ENCODE data around the gene MICAL1. TPM values are rescaled to one million over a fixed set of nuclear protein-coding genes. Genes with fewer than 3 reads are reported as not detected.

MICAL1 gene
- total RNA-seq, 1 donor: 44.4 TPM

DNA sequence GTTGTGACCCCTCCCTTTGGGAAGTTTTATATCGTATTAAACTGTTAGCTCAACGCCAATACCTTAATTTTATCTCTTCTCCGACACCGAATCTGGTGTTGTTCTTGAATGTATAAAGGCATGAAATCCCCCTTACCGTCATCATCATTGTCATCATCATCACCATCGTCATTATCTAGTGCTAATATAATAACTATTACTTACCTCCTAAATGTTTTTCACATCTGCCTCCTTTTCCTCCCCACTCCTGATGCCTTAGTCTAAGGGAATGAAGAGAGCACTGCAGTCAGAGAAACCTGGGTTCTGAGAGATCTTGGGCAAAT lies 28.1 kb upstream of the MICAL1 start:
- Histone ChIP-seq H3K9me3 (ENCODE audit: low read depth, low read length) (no peaks in the 10 kb centered on the region), H3K27me3 (ENCODE audit: insufficient read depth, low read length) (no peaks in the 10 kb centered on the region), H3K4me3 (ENCODE audit: low read length) (peak overlapping the region; percentile 25), H3K4me1 (ENCODE audit: insufficient read depth, low read length) (peaks cover 43% of the 10 kb centered on the region)

DNA sequence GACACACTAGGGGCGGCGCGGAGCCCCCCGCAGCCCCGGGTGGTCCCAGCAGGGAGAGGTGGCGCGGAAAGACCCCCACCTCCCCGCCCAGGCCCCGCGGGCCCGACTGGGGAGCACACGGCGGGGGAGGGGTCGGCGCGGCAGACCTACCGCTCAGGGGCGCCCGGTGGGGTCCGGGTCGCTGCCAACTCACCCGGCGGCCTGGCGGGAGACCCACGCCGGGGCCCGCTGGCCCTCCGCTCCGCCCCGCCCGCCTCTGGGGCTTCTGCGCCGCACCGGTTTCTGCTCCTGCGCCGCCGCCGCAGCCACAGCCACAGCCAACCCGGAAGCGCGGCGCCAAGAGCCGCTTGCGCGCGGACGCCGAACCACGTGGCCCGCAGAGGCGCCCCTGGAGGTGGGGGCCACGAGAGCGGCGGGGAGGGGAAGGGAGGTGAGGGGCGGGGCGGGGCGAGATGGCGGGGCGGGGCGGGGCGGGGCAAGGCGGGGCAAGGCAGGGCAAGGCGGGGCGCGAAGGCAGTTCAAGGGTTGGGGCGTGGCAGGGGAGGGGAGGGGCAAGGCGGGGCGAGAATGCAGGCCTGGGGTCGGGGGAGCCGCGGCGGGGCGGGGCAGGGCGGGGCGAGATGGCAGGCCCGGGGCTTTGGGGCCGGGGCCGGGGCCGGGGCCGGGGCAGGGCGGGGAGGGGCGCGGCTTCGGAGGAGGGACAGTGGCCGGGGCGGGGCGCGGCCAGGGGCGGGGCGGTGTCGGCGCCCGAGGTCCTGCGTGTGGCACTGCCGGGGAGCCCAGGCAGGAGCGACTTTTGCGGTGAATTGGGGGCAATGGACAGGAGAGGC lies 27.5 kb upstream of the MICAL1 start, which contains the start of gene ZBTB24:
TSS of gene ZBTB24 (minus strand) at position 315 of the 830 bp plus-strand sequence. CDS start 1,193 bp downstream, outside the sequence.
- Histone ChIP-seq H3K4me3 (ENCODE audit: low read length) (peak within 1 kb of the TSS; percentile 88), H3K27me3 (ENCODE audit: insufficient read depth, low read length) (no peaks in the 10 kb centered on the region), H3K4me1 (ENCODE audit: insufficient read depth, low read length) (peaks cover 49% of the 10 kb centered on the region), H3K9me3 (ENCODE audit: low read depth, low read length) (no peaks in the 10 kb centered on the region)

DNA sequence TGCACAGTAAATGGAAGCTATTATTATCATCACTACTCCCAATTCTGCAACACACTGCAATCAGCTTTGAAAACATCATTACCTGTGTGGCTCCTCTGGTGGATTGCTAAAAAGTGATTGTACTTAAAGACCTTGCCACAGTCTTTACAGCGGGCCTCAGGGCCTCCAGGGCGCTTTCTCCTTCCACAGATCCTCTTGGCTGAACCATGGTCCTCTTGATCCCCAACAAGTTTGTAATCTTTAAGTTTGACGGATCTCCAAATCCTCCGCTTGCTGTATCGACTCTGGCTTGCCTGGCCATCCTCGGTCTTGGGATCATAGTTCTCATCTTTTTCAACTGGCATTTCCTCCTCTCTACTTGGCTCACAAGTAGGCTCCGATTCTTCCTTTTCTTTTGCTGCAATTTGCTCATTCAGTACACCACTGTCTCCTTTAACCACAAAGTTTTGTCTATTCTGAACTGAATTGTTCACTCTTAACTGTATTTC lies 25.5 kb upstream of the MICAL1 start:
- Histone ChIP-seq H3K27me3 (ENCODE audit: insufficient read depth, low read length) (no peaks in the 10 kb centered on the region), H3K4me1 (ENCODE audit: insufficient read depth, low read length) (peaks cover 67% of the 10 kb centered on the region), H3K9me3 (ENCODE audit: low read depth, low read length) (no peaks in the 10 kb centered on the region), H3K4me3 (ENCODE audit: low read length) (no peak overlapping the region)

DNA sequence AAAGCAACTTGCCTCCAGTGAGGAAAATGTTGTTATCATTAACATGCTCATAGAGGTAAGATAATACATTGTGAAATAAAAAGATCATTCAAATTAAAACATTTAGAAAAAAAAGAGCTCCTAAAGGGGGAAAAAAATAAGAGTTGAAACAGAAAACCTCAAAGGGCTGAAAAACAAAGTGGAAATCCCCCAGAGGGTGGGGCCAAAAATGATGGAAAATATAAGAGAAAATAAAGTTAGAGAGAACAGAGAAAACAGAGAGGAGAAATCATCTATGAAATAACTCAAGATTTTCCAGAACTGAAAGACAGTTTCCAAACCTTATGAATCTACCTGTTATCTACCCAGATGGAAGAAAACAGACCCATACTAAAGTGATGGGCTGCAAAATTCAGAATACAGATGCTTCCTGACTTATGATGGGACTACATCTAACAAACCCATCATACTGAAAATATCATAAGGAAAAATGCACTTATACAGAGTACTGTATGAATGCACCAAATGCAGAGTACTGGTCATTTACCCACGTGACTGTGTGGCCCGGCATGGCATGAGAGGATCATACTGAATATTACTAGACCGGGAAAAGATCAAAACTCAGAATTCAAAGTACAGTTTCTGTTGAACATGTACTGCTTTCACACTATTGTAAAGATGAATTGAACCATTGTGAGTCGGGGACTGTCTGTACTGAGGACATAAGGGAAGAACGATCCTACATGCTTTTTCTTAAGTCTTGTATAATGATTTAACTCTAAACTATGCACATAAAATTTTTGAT lies 23.5 kb upstream of the MICAL1 start:
- Histone ChIP-seq H3K4me1 (ENCODE audit: insufficient read depth, low read length) (peaks cover 70% of the 10 kb centered on the region), H3K9me3 (ENCODE audit: low read depth, low read length) (no peaks in the 10 kb centered on the region), H3K4me3 (ENCODE audit: low read length) (no peak overlapping the region), H3K27me3 (ENCODE audit: insufficient read depth, low read length) (no peaks in the 10 kb centered on the region)

DNA sequence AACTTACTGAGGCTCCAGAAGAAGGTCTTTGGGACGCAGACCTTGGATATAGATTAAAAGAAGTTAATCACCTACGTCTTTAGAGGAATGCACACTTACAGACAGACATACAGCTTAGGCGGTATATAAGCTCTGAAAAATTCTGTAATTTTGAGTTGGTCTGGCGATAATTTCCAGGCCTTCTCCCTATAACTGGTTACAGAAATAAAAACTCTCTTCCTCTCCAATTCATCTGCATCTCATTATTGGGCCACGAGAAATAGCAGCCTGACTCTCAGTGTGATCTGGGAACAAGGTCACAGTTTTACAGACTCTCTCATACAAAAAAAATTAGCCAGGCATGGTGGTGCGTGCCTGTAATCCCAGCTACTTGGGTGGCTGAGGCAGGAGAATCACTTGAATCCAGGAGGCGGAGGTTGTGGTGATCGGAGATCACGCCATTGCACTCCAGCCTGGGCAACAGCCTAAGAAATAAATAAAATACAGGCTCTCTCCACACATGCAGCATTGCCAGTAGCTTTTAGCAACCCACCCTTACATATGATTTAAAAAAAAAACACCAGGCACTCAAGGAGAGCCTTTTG lies 22.7 kb upstream of the MICAL1 start:
- no peak overlapping the region for H3K4me3 ChIP-seq (ENCODE audit: low read length)
- H3K9me3 ChIP-seq (ENCODE audit: low read depth, low read length): no peaks in the 10 kb centered on the region
- H3K4me1 ChIP-seq (ENCODE audit: insufficient read depth, low read length): peaks cover 65% of the 10 kb centered on the region
- H3K27me3 ChIP-seq (ENCODE audit: insufficient read depth, low read length): no peaks in the 10 kb centered on the region

DNA sequence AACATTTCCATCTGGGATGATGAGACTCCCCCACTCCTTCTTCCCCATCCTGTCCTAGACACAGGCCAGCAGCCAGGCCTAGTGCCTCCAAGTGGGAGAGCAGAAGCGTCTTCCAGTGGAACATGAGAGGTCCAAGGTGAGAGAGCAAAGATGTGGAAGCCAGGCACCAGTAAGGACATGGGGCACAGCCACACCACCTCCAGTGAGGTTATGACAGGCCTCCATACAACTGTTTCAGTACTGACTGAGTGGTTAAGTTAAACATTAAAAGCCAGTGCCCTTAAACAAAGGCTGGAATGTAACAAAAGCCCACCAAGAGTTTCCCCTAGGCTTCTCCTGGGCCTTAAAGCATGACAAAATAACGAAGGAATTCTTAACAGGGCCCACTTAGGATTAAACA lies 22.2 kb upstream of the MICAL1 start:
- Histone ChIP-seq H3K9me3 (ENCODE audit: low read depth, low read length) (no peaks in the 10 kb centered on the region), H3K27me3 (ENCODE audit: insufficient read depth, low read length) (no peaks in the 10 kb centered on the region), H3K4me1 (ENCODE audit: insufficient read depth, low read length) (peaks cover 70% of the 10 kb centered on the region), H3K4me3 (ENCODE audit: low read length) (no peak overlapping the region)

DNA sequence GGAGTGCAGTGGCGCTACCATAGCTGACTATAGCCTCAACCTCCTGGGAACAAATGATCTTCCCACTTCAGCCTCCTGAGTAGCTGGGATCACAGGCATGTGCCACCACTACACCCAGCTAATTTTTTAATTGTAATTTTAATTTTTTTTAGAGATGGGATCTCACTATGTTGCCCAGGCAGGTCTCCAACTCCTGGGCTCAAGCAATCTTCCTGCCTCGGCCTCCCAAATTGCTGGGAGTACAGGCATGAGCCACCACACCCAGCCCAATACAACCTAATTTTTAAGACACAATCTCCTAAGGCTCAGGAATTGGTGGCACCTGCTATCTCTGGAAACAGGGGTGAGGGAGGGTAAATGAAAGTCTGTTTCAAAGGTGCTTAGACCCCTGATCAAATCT lies 21.6 kb upstream of the MICAL1 start:
- Histone ChIP-seq H3K27me3 (ENCODE audit: insufficient read depth, low read length) (no peaks in the 10 kb centered on the region), H3K4me1 (ENCODE audit: insufficient read depth, low read length) (peaks cover 71% of the 10 kb centered on the region), H3K9me3 (ENCODE audit: low read depth, low read length) (no peaks in the 10 kb centered on the region), H3K4me3 (ENCODE audit: low read length) (no peak overlapping the region)

DNA sequence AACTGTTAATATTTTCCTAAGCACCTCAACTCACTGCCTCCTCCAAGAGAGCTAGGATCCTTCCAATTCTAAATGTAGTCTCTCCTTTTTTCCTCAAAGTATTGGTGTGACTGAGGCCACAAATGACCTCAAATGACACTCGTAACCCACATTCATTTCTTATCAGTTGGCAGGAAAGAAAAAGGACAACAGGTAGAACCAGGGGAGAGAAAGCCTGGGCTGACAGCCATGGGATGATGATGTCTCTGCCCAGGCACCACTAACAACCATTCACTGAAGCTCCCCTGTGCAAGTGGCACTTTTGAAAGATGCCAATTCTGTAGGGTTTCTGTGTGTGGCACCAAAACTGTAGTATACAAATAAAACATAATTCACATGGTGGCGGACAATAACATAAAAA lies 20.1 kb upstream of the MICAL1 start:
- H3K9me3 ChIP-seq (ENCODE audit: low read depth, low read length): no peaks in the 10 kb centered on the region
- H3K27me3 ChIP-seq (ENCODE audit: insufficient read depth, low read length): no peaks in the 10 kb centered on the region
- H3K4me1 ChIP-seq (ENCODE audit: insufficient read depth, low read length): peaks cover 61% of the 10 kb centered on the region
- H3K4me3 ChIP-seq (ENCODE audit: low read length): no peak overlapping the region

DNA sequence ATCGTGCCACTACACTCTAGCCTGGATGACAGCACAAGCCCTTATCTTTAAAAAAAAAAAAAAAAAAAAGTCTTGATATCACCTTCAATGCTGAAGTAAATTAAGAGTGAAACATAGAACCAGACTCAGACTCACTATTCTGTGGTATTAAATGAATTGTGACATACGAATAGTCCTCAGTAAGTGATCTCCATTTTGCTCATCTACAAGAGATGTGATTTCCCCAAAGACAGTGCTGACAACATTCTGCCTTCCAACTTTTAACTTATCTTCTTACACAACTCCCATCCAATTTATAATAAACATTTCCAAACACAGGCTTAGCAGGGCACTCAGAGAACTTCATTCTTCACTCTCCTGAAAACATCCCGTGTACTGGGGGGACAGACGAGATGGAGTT lies 19.4 kb upstream of the MICAL1 start:
- no peaks in the 10 kb centered on the region for H3K9me3 ChIP-seq (ENCODE audit: low read depth, low read length)
- no peak overlapping the region for H3K4me3 ChIP-seq (ENCODE audit: low read length)
- H3K27me3 ChIP-seq (ENCODE audit: insufficient read depth, low read length): no peaks in the 10 kb centered on the region
- peaks cover 55% of the 10 kb centered on the region for H3K4me1 ChIP-seq (ENCODE audit: insufficient read depth, low read length)

DNA sequence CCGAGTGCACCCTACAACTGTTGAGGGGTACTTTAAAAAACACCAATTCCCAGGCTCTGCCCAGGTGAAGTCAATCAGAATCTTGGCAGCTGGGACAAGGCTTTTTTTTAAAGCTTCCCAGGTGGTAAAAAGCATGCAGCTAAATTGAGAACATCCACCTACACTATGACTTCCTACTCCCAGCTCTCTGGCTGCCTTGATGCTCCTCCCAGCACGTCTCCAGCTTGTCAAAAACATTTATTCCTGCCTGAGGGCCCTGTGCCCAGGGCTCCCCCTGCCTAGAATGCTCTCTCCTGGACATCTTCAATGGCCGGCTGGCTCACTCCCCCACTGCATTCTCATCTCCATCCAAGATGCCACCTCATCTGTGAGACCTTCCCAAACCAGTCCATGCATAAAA lies 17.5 kb upstream of the MICAL1 start:
- Histone ChIP-seq H3K4me1 (ENCODE audit: insufficient read depth, low read length) (peaks cover 37% of the 10 kb centered on the region), H3K9me3 (ENCODE audit: low read depth, low read length) (no peaks in the 10 kb centered on the region), H3K4me3 (ENCODE audit: low read length) (no peak overlapping the region), H3K27me3 (ENCODE audit: insufficient read depth, low read length) (no peaks in the 10 kb centered on the region)

DNA sequence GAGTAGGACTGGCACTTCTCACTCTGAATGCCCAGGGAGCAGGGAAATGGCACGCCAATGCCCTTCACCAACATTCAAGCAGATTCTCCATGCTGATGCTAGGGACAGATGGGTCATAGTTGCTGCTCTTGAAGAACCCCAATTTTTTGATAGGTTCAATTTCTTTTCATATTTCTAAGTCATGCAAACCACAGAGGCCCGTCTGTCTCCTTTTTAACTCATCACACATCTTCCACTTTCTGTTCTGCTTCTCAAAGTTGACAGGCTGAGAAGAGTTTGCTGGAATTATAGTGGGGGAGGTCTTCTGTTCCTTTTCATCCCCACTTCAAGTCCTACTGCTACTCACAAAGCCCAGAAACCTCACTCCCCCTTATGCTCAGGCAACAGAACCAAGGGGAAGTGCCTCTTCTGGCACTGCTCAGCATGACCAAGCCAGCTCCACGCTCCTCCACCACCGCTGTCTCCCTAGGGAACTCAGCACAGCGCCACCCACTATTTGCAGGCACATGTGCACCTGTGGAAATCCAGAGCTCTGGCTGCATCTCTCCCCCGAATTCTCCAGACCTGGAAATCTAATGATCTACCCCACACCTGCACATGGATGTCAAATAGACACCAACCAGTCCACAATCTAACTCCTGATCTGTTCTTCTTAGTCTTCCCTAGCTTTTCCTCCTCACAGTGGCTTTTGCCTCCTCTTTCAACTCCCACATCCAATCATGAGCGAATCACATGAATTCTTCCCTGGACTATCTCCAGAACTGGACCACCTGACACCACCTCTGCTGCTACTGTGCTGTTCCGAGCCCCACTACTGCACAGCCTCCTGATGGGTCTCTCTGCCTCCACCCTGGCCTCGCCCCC lies 16.8 kb upstream of the MICAL1 start:
- no peak overlapping the region for H3K4me3 ChIP-seq (ENCODE audit: low read length)
- H3K9me3 ChIP-seq (ENCODE audit: low read depth, low read length): no peaks in the 10 kb centered on the region
- H3K27me3 ChIP-seq (ENCODE audit: insufficient read depth, low read length): no peaks in the 10 kb centered on the region
- peaks cover 29% of the 10 kb centered on the region for H3K4me1 ChIP-seq (ENCODE audit: insufficient read depth, low read length)

DNA sequence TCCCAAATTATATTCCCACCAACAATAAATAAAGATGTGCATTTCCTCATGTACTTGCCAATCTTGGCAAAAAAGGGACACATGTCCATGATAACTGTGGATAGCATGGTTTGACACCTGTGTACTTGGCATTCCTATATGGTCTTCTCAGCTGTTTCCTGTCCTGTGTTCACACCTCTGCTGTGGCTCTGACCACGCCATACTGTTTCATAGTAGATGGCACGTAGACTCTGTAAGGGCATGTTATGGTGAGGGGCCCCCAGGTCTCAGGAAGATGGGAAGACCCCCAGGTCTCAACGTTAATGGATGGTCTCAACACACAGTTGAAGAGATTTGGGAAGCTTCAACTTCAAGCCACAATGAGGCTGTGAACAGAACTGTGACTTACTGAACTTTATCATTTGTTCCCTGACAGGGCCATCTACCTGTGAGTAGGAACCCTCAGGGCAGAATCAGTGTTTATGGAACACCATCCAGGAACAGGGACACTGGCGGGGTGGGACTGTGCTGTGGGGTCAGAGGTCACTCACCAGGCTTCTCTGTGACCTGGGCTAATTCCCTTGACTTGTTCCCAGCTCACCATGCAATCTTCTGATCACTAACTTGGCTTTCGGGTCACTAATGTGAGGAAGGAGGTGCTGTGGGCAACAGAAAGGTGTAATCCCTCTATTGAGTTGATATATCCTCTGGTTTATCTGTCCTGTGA lies 15.7 kb upstream of the MICAL1 start:
- Histone ChIP-seq H3K4me1 (ENCODE audit: insufficient read depth, low read length) (peaks cover 20% of the 10 kb centered on the region), H3K4me3 (ENCODE audit: low read length) (no peak overlapping the region), H3K9me3 (ENCODE audit: low read depth, low read length) (no peaks in the 10 kb centered on the region), H3K27me3 (ENCODE audit: insufficient read depth, low read length) (no peaks in the 10 kb centered on the region)

DNA sequence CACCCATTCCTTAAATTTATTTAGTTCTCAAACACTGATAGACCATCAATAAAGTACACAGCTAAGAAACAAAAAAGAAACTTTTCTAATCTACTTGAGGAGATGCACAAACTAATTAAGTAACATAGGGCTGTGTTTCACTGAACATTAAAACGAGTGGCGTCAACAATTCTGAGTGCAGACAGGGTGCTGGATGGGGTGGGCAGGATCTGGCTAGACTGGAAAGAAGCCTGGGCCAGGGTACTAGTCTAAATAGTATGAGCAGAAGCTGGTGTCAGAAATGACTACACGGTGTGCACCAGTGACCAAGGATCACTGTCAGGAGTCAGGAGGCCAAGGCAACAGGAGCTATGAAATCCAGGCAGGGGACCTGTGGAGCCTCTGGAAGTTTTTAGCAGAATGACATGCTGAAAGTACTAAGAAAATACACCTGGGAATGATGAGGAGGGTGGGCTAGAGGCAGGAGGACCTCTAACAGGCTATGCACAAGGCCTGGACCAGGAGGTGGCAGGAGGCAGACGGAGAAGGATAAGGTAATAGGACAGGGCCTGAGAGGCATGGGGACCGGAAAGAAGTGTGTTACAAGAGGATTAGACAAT lies 14.1 kb upstream of the MICAL1 start:
- Histone ChIP-seq H3K4me1 (ENCODE audit: insufficient read depth, low read length) (peaks cover 17% of the 10 kb centered on the region), H3K4me3 (ENCODE audit: low read length) (no peak overlapping the region), H3K27me3 (ENCODE audit: insufficient read depth, low read length) (no peaks in the 10 kb centered on the region), H3K9me3 (ENCODE audit: low read depth, low read length) (no peaks in the 10 kb centered on the region)

DNA sequence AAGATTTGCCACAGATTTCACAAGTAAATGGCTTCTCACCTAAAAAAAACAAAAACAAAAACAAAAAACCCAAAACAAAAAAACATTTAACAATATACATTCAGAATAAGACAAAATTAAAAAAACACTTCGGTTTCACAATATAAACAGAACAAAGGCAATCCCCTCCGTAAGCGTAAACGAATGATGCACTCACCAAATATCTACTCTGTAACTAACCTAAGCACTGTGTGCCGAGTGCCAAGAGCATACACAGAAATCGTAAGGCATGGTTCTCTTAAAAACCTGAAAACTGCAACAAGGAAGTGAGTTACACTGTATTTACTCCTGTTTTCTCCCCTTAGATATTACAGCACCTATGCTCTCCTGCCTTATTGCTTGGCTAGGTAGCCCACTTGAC lies 12.1 kb upstream of the MICAL1 start:
- Histone ChIP-seq H3K9me3 (ENCODE audit: low read depth, low read length) (no peaks in the 10 kb centered on the region), H3K4me1 (ENCODE audit: insufficient read depth, low read length) (peaks cover 11% of the 10 kb centered on the region), H3K4me3 (ENCODE audit: low read length) (no peak overlapping the region), H3K27me3 (ENCODE audit: insufficient read depth, low read length) (no peaks in the 10 kb centered on the region)
